DND-41 (cell line): Measurements from ENCODE around the gene POU4F3.

Experiments
- ATAC-seq: fragments of 200-7000 bp; cut with Tn5 transposase; 3 replicates; pipeline ENCODE4 v1.9.1; 2021; ENCODE audit warnings: low read depth; ENCODE audit not compliant: insufficient read depth
- DNase-seq: peaks from one replicate; pipeline ENCODE4 v3.0.0-alpha.2; 2020
- H2AFZ ChIP-seq: 2 replicates; pipeline ENCODE4 v1.6.0; 2012; ENCODE audit warnings: low read depth, low read length
- H3K27ac ChIP-seq: 2 replicates; pipeline ENCODE4 v1.5.1; 2012; ENCODE audit warnings: low read length, inconsistent platforms
- H3K27me3 ChIP-seq: fragments of 200-600 bp; sonication (generic); 2 replicates; pipeline ENCODE4 v1.6.0; 2012; ENCODE audit warnings: low read length, mild to moderate bottlenecking, inconsistent platforms; ENCODE audit not compliant: insufficient read depth, poor library complexity
- H3K36me3 ChIP-seq: 2 replicates; pipeline ENCODE4 v1.5.1; 2012; ENCODE audit warnings: low read length, inconsistent platforms; ENCODE audit not compliant: insufficient read depth
- H3K4me1 ChIP-seq: 2 replicates; pipeline ENCODE4 v1.5.1; 2012; ENCODE audit warnings: mild to moderate bottlenecking, low read length; ENCODE audit not compliant: insufficient read depth
- H3K4me2 ChIP-seq: 2 replicates; pipeline ENCODE4 v1.6.0; 2012; ENCODE audit warnings: mild to moderate bottlenecking, moderate library complexity, low read length, inconsistent platforms; ENCODE audit not compliant: insufficient read depth
- H3K4me3 ChIP-seq, 2 experiments: fragments of 200-600 bp in 1 of 2; shearing (Covaris generic) in 1 of 2; 2 replicates each; pipeline ENCODE4 v1.5.1; 2012 to 2016; ENCODE audit warnings: inconsistent platforms in 2 of 2, low read length in 2 of 2, mild to moderate bottlenecking in 2 of 2, low read depth in 1 of 2, moderate library complexity in 1 of 2
- H3K79me2 ChIP-seq: 2 replicates; pipeline ENCODE4 v1.6.0; 2012; ENCODE audit warnings: low read length, inconsistent platforms; ENCODE audit not compliant: insufficient read depth
- H3K9ac ChIP-seq: 2 replicates; pipeline ENCODE4 v1.6.0; 2012; ENCODE audit warnings: low read depth, mild to moderate bottlenecking, inconsistent platforms, low read length, moderate library complexity
- H3K9me3 ChIP-seq: 2 replicates; pipeline ENCODE4 v1.5.1; 2012; ENCODE audit warnings: low read length, moderate library complexity, mild to moderate bottlenecking, inconsistent platforms; ENCODE audit not compliant: insufficient read depth, severe bottlenecking
- H4K20me1 ChIP-seq: 2 replicates; pipeline ENCODE4 v1.6.0; 2012; ENCODE audit warnings: low read length; ENCODE audit not compliant: insufficient read depth
- CTCF ChIP-seq: IDR thresholded peaks from 2 replicates; pipeline ENCODE4 v1.5.1; 2012; ENCODE audit warnings: borderline replicate concordance, low read length, moderate library complexity, mild to moderate bottlenecking; ENCODE audit not compliant: poor library complexity, severe bottlenecking; ENCODE audit errors: extremely low read depth
- EZH2 ChIP-seq: IDR thresholded peaks from 3 replicates; pipeline ENCODE4 v1.6.1; 2012; ENCODE audit warnings: borderline replicate concordance, low read depth, mild to moderate bottlenecking, moderate library complexity, low read length, inconsistent platforms; ENCODE audit not compliant: severe bottlenecking

POU4F3 gene

GRCh38 chr5:146338774-146339714 lies at the start of gene POU4F3:
TSS of gene POU4F3 (plus strand) at chr5:146338839. CDS start at chr5:146339113, 274 bp downstream.
- Histone ChIP-seq H3K9ac (no peak within 1 kb of the TSS), H3K79me2 (no peaks in the 10 kb centered on the region), H2AFZ (no peak within 1 kb of the TSS), H3K9me3 (no peaks in the 10 kb centered on the region), H3K27me3 (no peaks in the 10 kb centered on the region), H3K4me3 (no peak within 1 kb of the TSS), H3K36me3 (no peaks in the 10 kb centered on the region), H4K20me1 (no peaks in the 10 kb centered on the region; the same call in 1 of the 2 replicates), H3K4me1 (no peaks in the 10 kb centered on the region), H3K27ac (no peak within 1 kb of the TSS), H3K4me2 (no peak within 1 kb of the TSS)
- ATAC-seq: no peak
- TF ChIP-seq EZH2: no peak
- no peak for DNase-seq

GRCh38 chr5:146290318-146290717 lies 48.3 kb upstream of the POU4F3 start:
- Histone ChIP-seq H4K20me1 (no peaks in the 10 kb centered on the region), H3K27me3 (no peaks in the 10 kb centered on the region), H2AFZ (no peak overlapping the region), H3K4me3 (no peak overlapping the region), H3K4me1 (no peaks in the 10 kb centered on the region), H3K9ac (no peak overlapping the region), H3K4me2 (no peak overlapping the region), H3K9me3 (no peaks in the 10 kb centered on the region), H3K79me2 (no peaks in the 10 kb centered on the region), H3K27ac (no peak overlapping the region), H3K36me3 (peaks cover 17% of the 10 kb centered on the region)
- DNase-seq (no peak), ATAC-seq (no peak)
- TF ChIP-seq EZH2 (no peak), CTCF (no peak)

- ATAC-seq: peak; percentile 86
- H3K9ac ChIP-seq: no peak overlapping the region
- peak; percentile 28 for DNase-seq
Observed at GRCh38 chr5:146291421-146292074, 47.1 kb upstream of the POU4F3 start.

More at GRCh38 chr5:146291421-146292074, 47.1 kb upstream of the POU4F3 start:
- H3K4me1 ChIP-seq: no peaks in the 10 kb centered on the region
- no peak overlapping the region for H2AFZ ChIP-seq
- no peak overlapping the region for H3K4me3 ChIP-seq
- H4K20me1 ChIP-seq: no peaks in the 10 kb centered on the region
- no peak overlapping the region for H3K4me2 ChIP-seq
- no peaks in the 10 kb centered on the region for H3K27me3 ChIP-seq
- TF ChIP-seq CTCF (peak; percentile 69), EZH2 (no peak)
- no peaks in the 10 kb centered on the region for H3K79me2 ChIP-seq
- no peak overlapping the region for H3K27ac ChIP-seq
- H3K9me3 ChIP-seq: no peaks in the 10 kb centered on the region
- H3K36me3 ChIP-seq: peaks cover 8% of the 10 kb centered on the region
